Neural progenitor cell (in vitro differentiated cells): ENCODE measurements around the gene ABHD15. TPM values are rescaled to one million over a fixed set of nuclear protein-coding genes. Genes with fewer than 3 reads are reported as not detected.

ENCODE experiments used
- DNase-seq: peaks from one replicate; pipeline ENCODE4 v3.0.0-alpha.2; 2016; ENCODE audit warnings: low spot score
- H2AFZ ChIP-seq: fragments of 200-600 bp; sonication (generic); replicated peaks from 2 replicates; pipeline ENCODE4 v1.6.1; 2016; ENCODE audit warnings: antibody characterized with exemption
- H3F3A ChIP-seq: fragments of 200-600 bp; sonication (generic); 2 replicates; pipeline ENCODE4 v1.6.1; 2016; ENCODE audit warnings: antibody characterized with exemption, low read depth
- H3K27ac ChIP-seq: fragments of 200-600 bp; sonication (generic); 2 replicates; pipeline ENCODE4 v1.5.1; 2016; ENCODE audit warnings: mild to moderate bottlenecking
- H3K27me3 ChIP-seq: fragments of 200-600 bp; sonication (generic); 2 replicates; pipeline ENCODE4 v1.6.1; 2016; ENCODE audit warnings: mild to moderate bottlenecking, moderate library complexity
- H3K36me3 ChIP-seq: fragments of 200-600 bp; sonication (generic); 2 replicates; pipeline ENCODE4 v1.5.1; 2016
- H3K4me1 ChIP-seq: fragments of 200-600 bp; sonication (generic); 2 replicates; pipeline ENCODE4 v1.6.1; 2016; ENCODE audit warnings: mixed run types
- H3K4me2 ChIP-seq: fragments of 200-600 bp; sonication (generic); 2 replicates; pipeline ENCODE4 v1.6.1; 2016
- H3K4me3 ChIP-seq: fragments of 200-600 bp; sonication (generic); 2 replicates; pipeline ENCODE4 v1.5.1; 2016
- H3K79me2 ChIP-seq: fragments of 200-600 bp; sonication (generic); 2 replicates; pipeline ENCODE4 v1.6.1; 2016; ENCODE audit warnings: low read depth
- H3K9ac ChIP-seq: fragments of 200-600 bp; sonication (generic); 2 replicates; pipeline ENCODE4 v1.6.1; 2016
- H3K9me3 ChIP-seq: fragments of 200-600 bp; sonication (generic); 2 replicates; pipeline ENCODE4 v1.5.1; 2016; ENCODE audit warnings: low read depth
- H4K20me1 ChIP-seq: fragments of 200-600 bp; sonication (generic); 2 replicates; pipeline ENCODE4 v1.6.1; 2016; ENCODE audit warnings: low read depth
- H3K27ac Mint-ChIP-seq: 3 replicates; pipeline ENCODE4 v1.8.0; 2021; ENCODE audit warnings: mixed read lengths
- H3K27me3 Mint-ChIP-seq: 2 replicates; pipeline ENCODE4 v1.8.0; 2022; ENCODE audit warnings: low read depth, mild to moderate bottlenecking, inconsistent platforms, moderate library complexity, mixed read lengths; ENCODE audit not compliant: insufficient read depth
- H3K36me3 Mint-ChIP-seq: 3 replicates; pipeline ENCODE4 v1.8.0; 2021; ENCODE audit warnings: mixed read lengths
- H3K4me1 Mint-ChIP-seq: 3 replicates; pipeline ENCODE4 v1.8.0; 2021; ENCODE audit warnings: mixed read lengths
- H3K4me3 Mint-ChIP-seq: 3 replicates; pipeline ENCODE4 v1.8.0; 2021; ENCODE audit warnings: mild to moderate bottlenecking, moderate library complexity, mixed read lengths
- H3K9me3 Mint-ChIP-seq: 3 replicates; pipeline ENCODE4 v1.8.0; 2020; ENCODE audit warnings: mixed read lengths
- CTCF ChIP-seq: fragments of 200-600 bp; sonication (generic); IDR thresholded peaks from 2 replicates; pipeline ENCODE4 v1.5.1; 2017; ENCODE audit warnings: antibody characterized with exemption, mild to moderate bottlenecking
- EZH2 ChIP-seq: fragments of 200-600 bp; sonication (generic); IDR thresholded peaks from 2 replicates; pipeline ENCODE4 v1.6.1; 2017; ENCODE audit warnings: antibody characterized with exemption, mild to moderate bottlenecking, moderate library complexity
- EZH2phosphoT487 ChIP-seq: fragments of 200-600 bp; sonication (generic); IDR thresholded peaks from 2 replicates; pipeline ENCODE4 v1.6.1; 2017; ENCODE audit warnings: antibody characterized with exemption
- total RNA-seq: library from RNA; depleted of rRNA; stranded (reverse); fragments of >200 nt; gene quantifications from 2 replicates; pipeline ENCODE4 v1.2.3, GENCODE V29; 2015; ENCODE audit warnings: low replicate concordance

Gene ABHD15
- total RNA-seq, 1 donor from 2014 or later = 2.5 TPM

GRCh38 chr17:29568331-29569244, 1.8 kb upstream of the ABHD15 start, which contains the start of gene TP53I13:
TSS of gene TP53I13 (plus strand) at chr17:29568701. CDS start at chr17:29568759, 58 bp downstream.
- Mint-ChIP-seq H3K4me1 (peaks cover 30% of the 10 kb centered on the region), H3K4me3 (peak within 1 kb of the TSS; percentile 95), H3K27ac (no peak within 1 kb of the TSS), H3K27me3 (peaks cover 29% of the 10 kb centered on the region), H3K9me3 (no peaks in the 10 kb centered on the region), H3K36me3 (peaks cover 4% of the 10 kb centered on the region)
- Histone ChIP-seq H3K4me1 (peaks cover 24% of the 10 kb centered on the region), H3K79me2 (peaks cover 7% of the 10 kb centered on the region), H3K36me3 (no peaks in the 10 kb centered on the region), H3F3A (peaks cover 41% of the 10 kb centered on the region), H4K20me1 (peaks cover 43% of the 10 kb centered on the region), H3K4me2 (peak within 1 kb of the TSS; percentile 96), H3K4me3 (peak within 1 kb of the TSS; percentile 71), H3K27ac (no peak within 1 kb of the TSS), H3K27me3 (peaks cover 42% of the 10 kb centered on the region), H3K9me3 (no peaks in the 10 kb centered on the region), H3K9ac (peak within 1 kb of the TSS; percentile 58), H2AFZ (peak within 1 kb of the TSS; percentile 97)
- TF ChIP-seq EZH2 (no peak), EZH2phosphoT487 (no peak)
- peak; percentile 93 for DNase-seq

GRCh38 chr17:29567554-29568330, 905 bp upstream of the ABHD15 start:
- H3K36me3 ChIP-seq = no peaks in the 10 kb centered on the region
- H3K79me2 ChIP-seq = peaks cover 7% of the 10 kb centered on the region
- peak overlapping the region; percentile 43 for H2AFZ ChIP-seq
- no peak overlapping the region for H3K27ac Mint-ChIP-seq
- TF ChIP-seq CTCF = peak; percentile 22
- no peak for TF ChIP-seq EZH2
- TF ChIP-seq EZH2phosphoT487 = no peak
- H3K4me3 Mint-ChIP-seq = peak overlapping the region; percentile 95
- H3K27ac ChIP-seq = no peak overlapping the region
- peaks cover 29% of the 10 kb centered on the region for H3K27me3 Mint-ChIP-seq
- DNase-seq = peak; percentile 84
- no peaks in the 10 kb centered on the region for H3K9me3 ChIP-seq
- no peaks in the 10 kb centered on the region for H3K9me3 Mint-ChIP-seq
- no peak overlapping the region for H3K9ac ChIP-seq
- H3K36me3 Mint-ChIP-seq = peaks cover 4% of the 10 kb centered on the region
- H3K4me1 Mint-ChIP-seq = peaks cover 24% of the 10 kb centered on the region
- H3K4me3 ChIP-seq = peak overlapping the region; percentile 71
- peaks cover 20% of the 10 kb centered on the region for H3K4me1 ChIP-seq
- peaks cover 34% of the 10 kb centered on the region for H4K20me1 ChIP-seq
- H3K27me3 ChIP-seq = peaks cover 42% of the 10 kb centered on the region
- peaks cover 41% of the 10 kb centered on the region for H3F3A ChIP-seq
- H3K4me2 ChIP-seq = peak overlapping the region; percentile 96

- peak overlapping the region; percentile 96 for H3K4me2 ChIP-seq
- Mint-ChIP-seq H3K36me3 (peaks cover 4% of the 10 kb centered on the region), H3K27ac (no peak overlapping the region), H3K27me3 (peaks cover 30% of the 10 kb centered on the region), H3K4me3 (peak overlapping the region; percentile 95), H3K4me1 (peaks cover 24% of the 10 kb centered on the region), H3K9me3 (no peaks in the 10 kb centered on the region)
- TF ChIP-seq EZH2 = no peak
- no peak for TF ChIP-seq CTCF
- no peak for TF ChIP-seq EZH2phosphoT487
- peaks cover 15% of the 10 kb centered on the region for H3K4me1 ChIP-seq
- peak overlapping the region; percentile 71 for H3K4me3 ChIP-seq
- no peak overlapping the region for H3K27ac ChIP-seq
- peaks cover 41% of the 10 kb centered on the region for H3F3A ChIP-seq
- peaks cover 42% of the 10 kb centered on the region for H3K27me3 ChIP-seq
- H3K9me3 ChIP-seq = no peaks in the 10 kb centered on the region
- peaks cover 29% of the 10 kb centered on the region for H4K20me1 ChIP-seq
- no peak overlapping the region for H3K9ac ChIP-seq
- DNase-seq = peak; percentile 71
- H2AFZ ChIP-seq = peak overlapping the region; percentile 43
- H3K79me2 ChIP-seq = peaks cover 7% of the 10 kb centered on the region
- no peaks in the 10 kb centered on the region for H3K36me3 ChIP-seq
Observed at GRCh38 chr17:29567304-29567553, 392 bp upstream of the ABHD15 start.
